Naive thymus-derived CD8-positive, alpha-beta T cell (primary cell): ENCODE results near the gene APEH. TPM values are rescaled to one million over a fixed set of nuclear protein-coding genes. Genes with fewer than 3 reads are reported as not detected.

Experiments used
- ATAC-seq, 2 donors: fragments of 150-1000 bp; cut with Tn5 transposase in 1 of 2; sonication (Bioruptor Pico), chemical (Tn5 transposase) in 1 of 2; 1 replicate in 1 of 2; 2 replicates in 1 of 2; pipeline ENCODE4 v1.10.0; 2021; ENCODE audit warnings: mild to moderate bottlenecking in 2 of 2, moderate library complexity in 2 of 2
- POLR2A ChIA-PET: fragments of 350-600 bp; sonication (Branson Sonifier 250); formaldehyde crosslinking; loops from one replicate; lab custom pipeline; 2021; ENCODE audit warnings: antibody characterized with exemption; lab: Charles Lee
- DNase-seq, 10 donors: peaks; one replicate each; pipeline versions ENCODE4 v3.0.0 to v3.0.0-alpha.2; 2020 to 2022
- H3K27ac Mint-ChIP-seq, 10 donors: one replicate each; pipeline ENCODE4 v1.8.0; 2020 to 2022; ENCODE audit warnings: mild to moderate bottlenecking in 10 of 10, mixed read lengths in 10 of 10, moderate library complexity in 4 of 10, inconsistent platforms in 1 of 10
- H3K27me3 Mint-ChIP-seq, 5 donors: one replicate each; pipeline ENCODE4 v1.8.0; 2021 to 2022; ENCODE audit warnings: mixed read lengths in 5 of 5
- H3K36me3 Mint-ChIP-seq, 3 donors: one replicate each; pipeline ENCODE4 v1.8.0; 2020 to 2022; ENCODE audit warnings: mixed read lengths in 3 of 3, mild to moderate bottlenecking in 2 of 3, inconsistent platforms in 1 of 3
- H3K4me1 Mint-ChIP-seq, 4 donors: one replicate each; pipeline ENCODE4 v1.8.0; 2021 to 2022; ENCODE audit warnings: mixed read lengths in 4 of 4
- H3K4me3 Mint-ChIP-seq, 10 donors: one replicate each; pipeline ENCODE4 v1.8.0; 2020 to 2022; ENCODE audit warnings: mild to moderate bottlenecking in 10 of 10, mixed read lengths in 10 of 10, moderate library complexity in 6 of 10, inconsistent platforms in 1 of 10
- H3K9me3 Mint-ChIP-seq, 9 donors: one replicate each; pipeline ENCODE4 v1.8.0; 2020 to 2022; ENCODE audit warnings: mixed read lengths in 9 of 9, mild to moderate bottlenecking in 3 of 9, inconsistent platforms in 1 of 9, moderate library complexity in 1 of 9
- polyA plus RNA-seq, 3 donors: library from polyadenylated mRNA; unstranded; fragments of 300-500 nt; fragmentation: Illumina TruSeq; gene quantifications; one replicate each; pipeline ENCODE4 v1.2.3, GENCODE V29; 2021
- total RNA-seq, 8 experiments: library from RNA in 2 of 8; stranded (reverse) in 2 of 8; gene quantifications; one replicate each; pipeline ENCODE4 v1.2.3 and lab custom pipeline; 2021 to 2026

The APEH gene
- total and polyA plus RNA-seq, 5 experiments from 2014 or later, result 105 to 139 (median 131) TPM

- H3K27me3 Mint-ChIP-seq, result peaks cover 0 to 3% (median 0%) of the 10 kb centered on the region in 5 donors
- H3K4me1 Mint-ChIP-seq, result no peaks in the 10 kb centered on the region
- ATAC-seq, result no peak
- DNase-seq, result no peak
- no peak overlapping the region for H3K27ac Mint-ChIP-seq
- H3K9me3 Mint-ChIP-seq, result no peaks in the 10 kb centered on the region
- H3K4me3 Mint-ChIP-seq, result no peak overlapping the region
- POLR2A ChIA-PET, result interaction anchor here (0.7 kb wide), 1 partner anchor 207 kb away, joined by 4 read pairs; no protein-coding TSS in a partner anchor
- no peaks in the 10 kb centered on the region for H3K36me3 Mint-ChIP-seq
Observed at GRCh38 chr3:49664300-49664699, 9.9 kb upstream of the APEH start.

- DNase-seq, result no peak
- no peak for ATAC-seq
- POLR2A ChIA-PET, result no interaction called here
- Mint-ChIP-seq H3K4me3 (no peak overlapping the region), H3K4me1 (no peaks in the 10 kb centered on the region), H3K27me3 (no peaks in the 10 kb centered on the region), H3K36me3 (no peaks in the 10 kb centered on the region), H3K27ac (no peak overlapping the region), H3K9me3 (no peaks in the 10 kb centered on the region)
Observed at GRCh38 chr3:49665822-49666519, 8.2 kb upstream of the APEH start.

GRCh38 chr3:49666592-49666991 is 7.6 kb upstream of the APEH start:
- DNase-seq (no peak), ATAC-seq (no peak)
- H3K4me3 Mint-ChIP-seq, result no peak overlapping the region
- no peaks in the 10 kb centered on the region for H3K9me3 Mint-ChIP-seq
- H3K27me3 Mint-ChIP-seq, result no peaks in the 10 kb centered on the region
- no peaks in the 10 kb centered on the region for H3K36me3 Mint-ChIP-seq
- H3K4me1 Mint-ChIP-seq, result peaks cover 0 to 2% (median 0%) of the 10 kb centered on the region in 4 donors
- no peak overlapping the region for H3K27ac Mint-ChIP-seq
- POLR2A ChIA-PET, result interaction anchor here (0.6 to 0.7 kb wide), 2 partner anchors 9 to 109 kb away, joined by 3 to 6 read pairs; no protein-coding TSS in a partner anchor

GRCh38 chr3:49667701-49668413 is 6.3 kb upstream of the APEH start:
- H3K9me3 Mint-ChIP-seq, result no peaks in the 10 kb centered on the region
- peaks cover 5 to 8% (median 6%) of the 10 kb centered on the region in 4 donors for H3K4me1 Mint-ChIP-seq
- ATAC-seq, result no peak
- H3K4me3 Mint-ChIP-seq, result no peak overlapping the region
- POLR2A ChIA-PET, result no interaction called here
- no peaks in the 10 kb centered on the region for H3K27me3 Mint-ChIP-seq
- H3K27ac Mint-ChIP-seq, result no peak overlapping the region
- no peak for DNase-seq
- no peaks in the 10 kb centered on the region for H3K36me3 Mint-ChIP-seq

GRCh38 chr3:49668414-49668797 is 5.7 kb upstream of the APEH start:
- no peak overlapping the region for H3K27ac Mint-ChIP-seq
- no peaks in the 10 kb centered on the region for H3K9me3 Mint-ChIP-seq
- POLR2A ChIA-PET, result no interaction called here

GRCh38 chr3:49668861-49669260 is 5.3 kb upstream of the APEH start:
- Mint-ChIP-seq H3K4me1 (peaks cover 7 to 16% (median 15%) of the 10 kb centered on the region in 4 donors), H3K27me3 (no peaks in the 10 kb centered on the region), H3K9me3 (no peaks in the 10 kb centered on the region), H3K4me3 (no peak overlapping the region), H3K27ac (peak overlapping the region in 1 of 10 donors; percentile 53), H3K36me3 (no peaks in the 10 kb centered on the region)
- no peak for DNase-seq
- ATAC-seq, result no peak
- POLR2A ChIA-PET, result interaction anchor here (0.8 kb wide), 1 partner anchor 129 kb away, joined by 3 read pairs; no protein-coding TSS in a partner anchor

More at GRCh38 chr3:49668414-49668797, 5.7 kb upstream of the APEH start:
- Mint-ChIP-seq H3K4me1 (peaks cover 5 to 12% (median 11%) of the 10 kb centered on the region in 4 donors), H3K4me3 (no peak overlapping the region), H3K27me3 (no peaks in the 10 kb centered on the region), H3K36me3 (no peaks in the 10 kb centered on the region)
- no peak for DNase-seq
- ATAC-seq, result no peak

- Mint-ChIP-seq H3K36me3 (no peaks in the 10 kb centered on the region), H3K27me3 (no peaks in the 10 kb centered on the region), H3K4me1 (peaks cover 7 to 21% (median 16%) of the 10 kb centered on the region in 4 donors), H3K27ac (peak overlapping the region in 3 of 10 donors; percentile 35 to 57 (median 53)), H3K4me3 (no peak overlapping the region), H3K9me3 (no peaks in the 10 kb centered on the region)
- POLR2A ChIA-PET, result interaction anchor here (0.8 kb wide), 1 partner anchor 130 kb away, joined by 3 read pairs; no protein-coding TSS in a partner anchor
- DNase-seq, result no peak
- ATAC-seq, result no peak
Observed at GRCh38 chr3:49669352-49669751, 4.8 kb upstream of the APEH start.

- Mint-ChIP-seq H3K9me3 (no peaks in the 10 kb centered on the region), H3K27me3 (no peaks in the 10 kb centered on the region), H3K27ac (peak overlapping the region in 3 of 10 donors; percentile 43 to 73 (median 67)), H3K36me3 (peaks cover 0 to 5% (median 0%) of the 10 kb centered on the region in 3 donors), H3K4me1 (peaks cover 13 to 35% (median 30%) of the 10 kb centered on the region in 4 donors), H3K4me3 (no peak overlapping the region)
- POLR2A ChIA-PET, result interaction anchor here (1.6 kb wide), 1 partner anchor 131 kb away, joined by 23 read pairs; no protein-coding TSS in a partner anchor
- no peak for ATAC-seq
- no peak for DNase-seq
Observed at GRCh38 chr3:49670940-49671290, 3.2 kb upstream of the APEH start.

- no peaks in the 10 kb centered on the region for H3K9me3 Mint-ChIP-seq
- H3K4me3 Mint-ChIP-seq, result peak overlapping the region; percentile 19 to 93 (median 80)
- ATAC-seq, result peak in 1 of 2 donors; percentile 7
- H3K27ac Mint-ChIP-seq, result peak overlapping the region; percentile 43 to 93 (median 86)
- H3K36me3 Mint-ChIP-seq, result peaks cover 0 to 8% (median 0%) of the 10 kb centered on the region in 3 donors
- H3K27me3 Mint-ChIP-seq, result no peaks in the 10 kb centered on the region
- DNase-seq, result peak; percentile 53 to 84 (median 68)
- POLR2A ChIA-PET, result interaction anchor here (0.6 to 1.6 kb wide), 8 partner anchors 9 to 426 kb away, joined by 3 to 23 read pairs (median 4); partner anchors contain the start of genes DAG1, IP6K1, MST1 and RNF123
- H3K4me1 Mint-ChIP-seq, result peaks cover 15 to 42% (median 36%) of the 10 kb centered on the region in 4 donors
Observed at GRCh38 chr3:49671291-49672288, 2.6 kb upstream of the APEH start.

GRCh38 chr3:49673121-49673714 is 933 bp upstream of the APEH start:
- POLR2A ChIA-PET, result interaction anchor here (0.7 to 1.4 kb wide), 10 partner anchors 16 to 417 kb away, joined by 3 to 24 read pairs (median 3); partner anchors contain the start of genes AMIGO3, BSN, DAG1 and IP6K1
- no peak for ATAC-seq
- H3K4me1 Mint-ChIP-seq, result peaks cover 16 to 49% (median 43%) of the 10 kb centered on the region in 4 donors

GRCh38 chr3:49674497-49674983 is 389 bp downstream of the APEH start:
- POLR2A ChIA-PET, result interaction anchor here (0.9 to 1.3 kb wide), 4 partner anchors 15 to 134 kb away, joined by 3 to 4 read pairs (median 4); partner anchors contain the start of genes GMPPB, IP6K1 and RNF123
- Mint-ChIP-seq H3K27me3 (no peaks in the 10 kb centered on the region), H3K27ac (peak overlapping the region; percentile 37 to 98 (median 94)), H3K4me1 (peaks cover 17 to 51% (median 43%) of the 10 kb centered on the region in 4 donors), H3K36me3 (peaks cover 0 to 22% (median 0%) of the 10 kb centered on the region in 3 donors), H3K9me3 (no peaks in the 10 kb centered on the region), H3K4me3 (peak overlapping the region; percentile 91 to 98 (median 96))
- DNase-seq (peak in 1 of 10 donors; percentile 12), ATAC-seq (peak; percentile 2 to 19)

More at GRCh38 chr3:49673121-49673714, 933 bp upstream of the APEH start:
- Mint-ChIP-seq H3K4me3 (peak overlapping the region; percentile 91 to 98 (median 96)), H3K9me3 (no peaks in the 10 kb centered on the region), H3K36me3 (peaks cover 0 to 15% (median 0%) of the 10 kb centered on the region in 3 donors), H3K27ac (peak overlapping the region; percentile 92 to 99 (median 98)), H3K27me3 (no peaks in the 10 kb centered on the region)
- peak in 3 of 10 donors; percentile 5 to 15 (median 12) for DNase-seq
